GM18526 (cell line): ENCODE data around the gene RANBP1.

Source experiments
- POLR2A ChIP-seq: IDR thresholded peaks from 3 replicates; pipeline ENCODE4 v1.6.1; 2011; ENCODE audit not compliant: insufficient read length; ENCODE audit errors: extremely low read depth

RANBP1 gene

DNA sequence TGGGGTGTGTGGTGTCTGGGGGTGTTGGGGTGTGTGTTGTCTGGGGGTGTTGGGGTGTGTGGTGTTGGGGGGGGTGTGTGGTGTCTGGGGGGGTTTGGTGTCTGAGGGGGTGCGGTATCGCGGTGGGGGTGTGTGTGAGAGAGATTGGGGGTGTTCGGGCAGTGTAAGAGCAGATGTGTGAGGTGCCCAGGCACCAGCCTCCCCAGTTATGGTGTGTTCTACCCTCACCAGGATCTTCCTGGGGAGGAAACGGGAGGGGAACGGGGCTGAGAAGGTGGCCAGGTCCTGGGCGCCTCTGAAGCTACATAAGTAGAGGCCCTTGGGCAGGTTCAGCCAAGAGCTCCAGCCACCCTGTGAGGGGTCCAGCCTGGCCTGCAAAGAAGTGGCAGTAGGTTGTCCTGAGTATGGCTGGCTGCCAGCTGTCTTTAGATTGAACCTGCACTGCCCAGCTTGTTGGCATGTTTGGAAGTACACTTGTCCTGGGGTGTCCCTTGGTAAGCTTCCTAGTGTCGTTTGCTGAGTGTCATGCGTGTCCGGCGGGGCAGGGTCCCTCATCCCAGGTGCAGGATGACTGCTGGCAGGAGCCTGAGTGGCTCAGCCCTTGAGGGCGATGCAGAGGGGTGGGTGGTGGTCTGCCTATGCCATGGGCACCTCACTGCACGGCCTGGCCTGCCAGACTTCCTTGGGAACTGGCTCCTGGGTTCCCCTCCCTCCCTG lies 7.6 kb downstream of the RANBP1 start:
- TF ChIP-seq POLR2A: no peak

DNA sequence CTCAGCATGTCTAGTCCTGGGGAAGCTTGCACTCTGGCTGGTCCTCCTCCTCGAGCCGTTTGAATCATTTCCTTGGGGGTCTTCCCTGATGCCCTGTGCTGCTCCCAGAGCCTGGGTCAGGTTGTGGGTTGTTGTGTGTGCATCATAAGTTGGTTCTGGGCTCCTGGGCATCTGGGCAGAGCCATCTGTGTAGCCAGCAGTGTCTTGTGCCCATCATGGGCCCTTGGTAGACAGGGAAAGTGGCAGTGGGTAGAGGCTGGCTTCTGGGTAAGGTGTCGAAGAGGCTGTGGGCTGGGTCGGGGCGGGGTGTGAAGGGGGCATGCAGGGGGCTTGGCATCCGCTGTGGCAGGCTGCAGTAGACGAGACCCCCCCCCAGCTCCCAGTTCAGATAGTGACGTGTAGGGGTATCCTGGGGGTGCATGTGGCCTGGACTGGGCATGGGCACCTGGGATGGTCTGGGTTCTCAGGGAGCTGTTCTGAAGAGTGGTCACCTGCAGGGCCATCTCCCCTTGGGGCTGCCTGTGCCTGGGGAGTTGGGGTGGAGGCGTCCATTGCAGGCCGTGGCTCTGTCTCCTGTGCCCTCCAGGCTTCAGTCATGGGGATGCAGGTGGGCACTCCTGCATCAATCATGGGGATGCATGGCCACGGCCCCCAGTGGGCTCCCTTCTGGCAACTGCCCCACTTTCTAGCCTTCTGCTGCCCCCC lies 8.3 kb downstream of the RANBP1 start:
- TF ChIP-seq POLR2A: no peak

DNA sequence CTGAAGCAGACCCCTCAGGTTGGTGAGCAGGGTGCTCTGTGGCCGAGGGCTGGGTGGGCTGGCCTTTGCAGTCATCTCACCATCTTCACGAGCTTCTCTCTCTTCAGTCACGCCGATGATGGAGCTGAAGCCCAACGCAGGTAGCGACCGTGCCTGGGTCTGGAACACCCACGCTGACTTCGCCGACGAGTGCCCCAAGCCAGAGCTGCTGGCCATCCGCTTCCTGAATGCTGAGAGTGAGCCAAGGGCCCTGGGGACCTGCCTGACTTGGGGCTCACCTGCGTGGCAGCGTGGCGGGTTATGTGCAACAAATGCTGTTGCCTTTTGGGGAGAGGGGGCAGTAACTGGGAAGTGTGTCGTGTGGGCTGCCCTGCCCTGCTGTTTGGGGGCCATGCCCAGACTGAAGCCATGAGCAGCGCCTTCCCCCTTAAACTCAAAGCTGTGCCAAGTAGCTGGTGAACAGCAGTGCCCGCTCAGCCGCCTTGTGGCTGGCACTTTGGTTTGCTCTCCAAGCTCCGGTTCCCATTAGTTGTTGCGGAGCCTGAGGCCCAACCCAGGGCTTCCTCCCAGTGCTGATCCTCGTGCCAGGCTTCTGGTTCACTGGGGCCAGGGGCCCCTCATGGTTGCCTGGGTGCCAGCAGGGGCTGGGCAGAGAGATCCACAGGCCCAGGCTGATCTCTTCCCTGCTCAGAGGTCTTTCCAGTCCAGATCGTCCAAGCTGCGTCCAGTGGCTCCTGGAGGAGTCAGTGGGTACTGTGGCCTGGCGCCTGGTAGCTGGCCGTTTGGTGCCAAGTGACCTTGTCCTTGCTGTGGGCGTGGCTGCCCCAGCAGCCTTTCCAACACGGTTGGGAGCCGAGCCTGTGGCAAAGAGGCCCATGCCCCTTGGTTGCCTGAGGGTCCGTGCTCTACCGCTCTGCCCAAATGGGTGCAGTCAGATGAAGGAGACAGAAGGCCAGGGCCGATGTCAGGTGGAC lies 9.6 kb downstream of the RANBP1 start:
- TF ChIP-seq POLR2A: no peak

DNA sequence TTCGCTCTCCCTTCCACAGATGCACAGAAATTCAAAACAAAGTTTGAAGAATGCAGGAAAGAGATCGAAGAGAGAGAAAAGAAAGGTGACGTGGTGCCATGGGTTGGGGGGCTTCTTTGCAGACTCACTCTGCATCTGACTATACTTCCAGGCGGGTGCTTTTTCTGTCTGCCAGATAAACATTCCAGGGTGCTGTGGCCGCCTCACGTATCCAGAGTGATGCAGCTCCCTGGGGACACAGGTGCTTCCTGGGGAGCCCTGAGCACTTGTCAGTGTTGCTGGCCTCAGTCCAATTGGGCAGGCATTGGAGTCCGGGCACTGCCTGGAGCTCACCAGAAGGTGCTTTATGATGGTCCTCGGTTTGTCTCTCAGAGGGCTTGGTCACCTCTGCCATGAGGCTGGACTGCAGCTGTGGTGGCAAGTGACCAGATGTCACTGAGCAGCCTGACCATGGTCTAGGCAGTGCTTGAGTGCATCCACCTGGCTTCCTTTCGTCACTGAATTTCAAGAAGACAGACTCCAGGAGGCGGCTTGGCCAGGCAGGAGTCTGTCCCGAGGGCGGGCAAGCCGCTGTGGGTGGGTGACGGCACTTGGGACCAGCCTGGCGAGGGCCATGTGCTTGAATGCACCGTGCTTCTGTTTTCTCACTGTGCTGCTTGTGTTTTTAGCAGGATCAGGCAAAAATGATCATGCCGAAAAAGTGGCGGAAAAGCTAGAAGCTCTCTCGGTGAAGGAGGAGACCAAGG lies 10.6 kb downstream of the RANBP1 start:
- TF ChIP-seq POLR2A: no peak

DNA sequence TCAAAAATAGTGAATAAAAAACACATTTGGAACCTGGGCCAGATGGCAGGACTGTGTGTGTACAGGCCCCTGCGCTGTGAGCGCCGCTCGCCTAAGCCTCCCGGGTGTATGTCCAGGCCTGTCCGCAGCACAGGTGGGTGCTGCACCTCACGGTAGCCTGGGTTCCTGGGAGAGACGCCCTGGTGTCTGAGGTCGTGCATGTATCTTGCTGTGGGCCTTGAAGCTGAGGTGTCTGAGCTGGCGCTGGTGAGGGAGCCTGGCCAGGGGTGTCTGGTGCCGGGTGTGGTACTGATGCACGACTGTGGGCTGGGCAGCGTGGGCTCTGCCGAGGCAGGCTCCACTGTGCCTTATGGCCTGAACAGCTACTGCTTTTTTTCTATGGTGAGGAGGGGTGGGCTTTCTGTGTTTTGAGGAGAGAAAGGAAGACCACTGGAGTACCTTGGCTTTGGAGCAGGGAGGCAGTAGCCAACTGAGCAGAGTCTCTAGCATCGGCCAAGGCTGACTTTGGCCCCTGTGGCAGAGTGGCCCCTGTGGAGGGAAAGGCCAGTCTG lies 11.5 kb downstream of the RANBP1 start:
- TF ChIP-seq POLR2A: no peak

DNA sequence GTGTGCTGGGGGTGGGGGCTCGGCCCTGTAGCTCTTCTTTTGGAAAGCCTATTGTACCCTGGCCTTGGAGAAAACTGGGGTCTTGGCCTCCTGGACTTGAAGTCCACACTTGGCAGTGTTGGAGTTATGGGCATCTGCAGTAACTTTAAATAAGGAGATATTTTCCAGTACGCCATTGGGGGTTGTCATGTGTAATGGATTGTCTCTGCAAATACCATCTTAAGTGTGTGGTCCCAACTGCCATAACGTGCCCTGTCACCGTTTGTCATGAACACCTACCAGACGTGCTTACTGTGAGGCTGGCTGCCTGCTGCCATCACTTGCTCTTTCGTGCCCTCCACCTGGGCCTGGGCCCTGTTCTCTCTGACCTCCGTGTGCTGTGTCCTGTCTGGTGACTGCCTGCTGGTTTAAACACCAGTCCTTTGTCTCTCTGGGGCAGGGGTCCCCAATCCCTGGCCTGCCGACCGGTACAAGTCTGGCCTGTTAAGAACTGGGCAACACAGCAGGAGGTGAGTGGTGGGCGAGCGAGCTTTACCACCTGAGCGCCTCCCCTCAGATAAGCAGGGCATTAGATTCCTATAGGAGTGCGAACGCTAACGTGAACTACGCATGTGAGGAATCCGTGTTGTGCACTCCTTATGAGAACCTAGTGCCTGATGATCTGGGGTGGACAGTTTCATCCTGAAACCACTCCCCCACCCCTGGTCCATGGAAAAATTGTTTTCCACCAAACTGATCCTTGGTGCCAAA lies 12.1 kb downstream of the RANBP1 start:
- TF ChIP-seq POLR2A: no peak

DNA sequence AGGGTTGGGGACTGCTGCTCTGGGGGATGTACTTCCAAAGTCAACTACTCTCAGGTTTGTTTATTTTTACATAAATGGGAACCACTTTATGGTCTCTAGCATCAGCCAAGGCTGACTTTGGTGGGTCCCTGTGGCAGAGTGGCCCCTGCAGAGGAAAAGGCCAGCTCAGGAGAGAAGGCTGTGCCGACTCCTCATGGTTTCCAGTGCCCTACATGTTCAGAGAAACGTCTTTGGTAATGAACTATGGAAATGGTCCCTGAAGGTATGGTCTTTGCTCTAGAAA lies 12.7 kb downstream of the RANBP1 start:
- TF ChIP-seq POLR2A: no peak

DNA sequence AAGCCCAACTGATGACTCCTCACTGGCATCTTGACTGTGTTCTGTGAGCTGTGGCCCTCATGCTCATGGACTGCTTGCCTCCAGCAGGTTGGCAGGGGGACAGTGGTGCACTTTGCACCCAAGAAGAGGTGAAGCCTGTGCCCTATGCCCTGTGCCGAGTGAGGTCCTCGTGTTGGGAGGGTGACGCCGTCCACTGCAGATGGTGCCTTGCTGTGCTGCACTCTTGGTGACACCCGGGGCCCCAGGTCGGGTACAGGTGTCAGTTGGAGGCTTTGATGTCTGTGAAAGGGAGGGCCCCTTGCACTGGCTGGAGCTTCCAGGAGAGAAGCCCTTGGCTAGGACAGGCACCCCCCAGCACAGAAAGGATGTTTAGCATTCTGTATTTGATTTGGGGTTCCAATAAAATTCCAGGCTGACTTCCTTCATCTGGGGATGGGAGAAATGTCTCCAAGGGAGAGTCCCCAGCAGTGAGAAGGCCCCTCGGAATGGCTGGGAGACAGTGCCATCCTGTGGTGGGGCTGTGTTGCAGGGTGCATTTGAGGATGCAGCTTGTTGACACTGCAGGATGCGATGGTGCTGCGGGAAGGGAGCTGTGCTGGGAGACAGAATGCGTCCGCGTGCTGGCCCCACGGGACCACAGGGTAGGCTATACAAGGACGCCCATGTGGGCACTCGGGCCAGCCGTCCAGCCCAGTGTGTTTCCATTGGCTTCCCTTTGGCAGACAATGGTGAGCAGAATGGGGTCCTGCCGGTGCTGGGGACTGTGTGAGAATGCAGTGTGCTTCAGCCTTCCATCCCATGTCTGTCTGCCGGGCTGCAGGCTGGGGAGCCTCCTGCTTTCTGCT lies 13.2 kb downstream of the RANBP1 start:
- TF ChIP-seq POLR2A: no peak

DNA sequence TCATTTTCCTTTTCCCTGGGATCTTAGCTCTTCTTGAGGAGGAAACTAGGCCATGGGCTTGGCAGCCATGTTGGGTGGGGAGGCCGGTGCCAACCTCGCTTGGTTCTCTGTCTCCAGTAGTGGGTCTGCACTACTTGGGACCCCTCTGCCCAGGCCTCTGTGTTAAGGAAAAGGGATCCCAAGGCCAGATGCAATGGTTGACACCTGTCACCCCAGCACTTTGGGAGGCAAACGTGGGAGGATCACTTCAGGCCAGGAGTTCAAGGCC lies 13.8 kb downstream of the RANBP1 start:
- no peak for TF ChIP-seq POLR2A

DNA sequence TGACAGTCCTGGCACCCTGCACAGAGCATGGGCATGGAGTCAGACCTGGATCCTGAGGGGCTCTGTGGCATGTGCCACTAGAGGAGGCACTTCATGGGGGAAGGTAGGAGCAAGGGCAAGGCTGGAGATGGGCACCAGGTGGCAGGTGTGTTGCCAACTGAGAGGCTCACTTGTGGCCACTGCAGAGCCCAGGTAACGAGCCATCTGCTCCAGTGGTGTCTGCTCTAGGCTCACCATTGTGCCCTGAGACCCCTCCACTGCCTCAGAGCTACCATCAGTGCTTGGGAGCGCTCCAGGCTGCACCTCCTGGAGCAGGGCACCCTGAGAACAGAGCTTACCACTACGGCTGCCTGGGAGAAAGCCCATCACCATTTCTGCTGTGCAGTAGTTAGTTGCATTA lies 14.4 kb downstream of the RANBP1 start:
- no peak for TF ChIP-seq POLR2A

DNA sequence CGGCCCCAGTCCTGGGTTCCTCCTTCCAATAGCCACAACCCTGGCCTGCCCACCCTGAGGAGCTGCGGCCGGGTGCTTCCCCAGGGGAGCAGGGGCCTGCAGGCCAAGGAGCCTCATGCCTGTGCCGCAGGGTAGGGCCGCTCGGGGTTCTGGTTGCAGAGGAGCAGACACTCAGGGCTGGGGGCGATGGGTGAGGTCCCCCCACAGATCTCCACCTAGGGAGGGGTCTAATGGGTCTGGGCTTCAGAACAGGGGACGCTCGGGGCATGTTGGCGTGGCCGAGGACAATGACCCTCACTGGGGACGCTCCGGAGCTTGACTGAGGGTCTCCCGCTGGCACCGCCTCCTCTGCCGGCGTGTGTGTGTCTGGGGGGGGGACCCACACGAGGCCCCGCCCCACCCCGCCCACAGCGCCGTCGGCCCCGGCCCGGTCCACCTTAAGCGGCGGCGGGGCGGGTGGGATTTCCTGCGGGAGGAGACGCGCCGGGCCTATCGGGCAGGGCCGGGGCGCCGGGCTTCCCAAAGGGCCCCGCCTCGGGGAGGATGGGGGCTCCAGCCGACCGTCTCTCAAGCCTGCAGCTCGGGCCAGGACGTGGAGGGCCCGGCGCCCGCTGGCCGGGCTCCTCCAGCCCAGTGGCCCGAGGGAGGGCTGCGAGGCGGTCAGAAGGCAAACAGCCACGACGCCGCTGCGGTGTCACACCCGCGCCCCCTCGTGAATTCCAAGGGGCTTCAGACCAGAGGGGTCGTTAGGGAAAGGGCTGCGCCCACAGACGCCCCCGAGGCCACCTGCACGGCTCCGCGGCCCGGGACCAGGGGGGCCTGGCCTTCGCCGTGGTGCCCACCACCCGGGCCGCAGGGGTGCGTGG lies 15.1 kb downstream of the RANBP1 start:
- no peak for TF ChIP-seq POLR2A

DNA sequence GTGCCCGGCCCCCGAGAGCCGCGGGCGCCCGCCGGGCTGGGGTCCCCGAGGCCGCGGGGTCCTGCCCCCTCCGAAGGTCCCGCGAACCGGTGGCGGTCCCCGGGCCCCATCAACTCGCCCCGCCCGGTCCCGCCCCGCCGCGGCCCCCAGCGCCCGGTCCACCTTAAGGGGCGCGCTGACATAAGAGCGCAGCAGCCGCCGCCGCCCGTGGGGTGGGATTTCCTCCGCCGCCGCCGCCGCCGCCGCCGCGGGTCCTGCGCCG lies 15.6 kb downstream of the RANBP1 start, which contains the start of gene ZDHHC8:
Gene ZDHHC8 (plus strand): TSS at position 208 of the 262 bp plus-strand sequence. CDS start 144 bp downstream, outside the sequence.
- TF ChIP-seq POLR2A: no peak
